ENCODE results near the gene BTG4. TPM values are rescaled to one million over a fixed set of nuclear protein-coding genes. Genes with fewer than 3 reads are reported as not detected.

The BTG4 gene
- total RNA-seq, 1 experiment from 2014 or later = not detected

DNA sequence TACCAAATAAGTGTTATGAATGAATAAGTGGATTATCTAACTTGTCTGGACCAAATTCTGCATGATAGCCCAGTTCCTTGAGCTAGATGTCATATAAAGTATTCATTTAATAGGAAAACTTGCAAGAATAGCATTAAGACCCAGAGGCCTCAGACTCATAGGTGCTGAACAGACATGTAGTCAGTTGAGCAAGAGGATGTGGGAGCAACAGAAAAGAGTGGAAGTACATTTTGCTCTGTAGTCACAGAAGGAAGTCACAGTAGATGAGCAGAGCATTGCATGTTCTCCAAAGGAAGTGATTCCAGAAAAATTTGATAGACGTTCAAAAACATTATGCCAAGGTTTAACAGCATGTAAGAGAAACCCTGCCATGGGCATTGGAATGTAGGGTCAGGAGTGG, 11.9 kb upstream of the BTG4 start:
- H3K9me3 Mint-ChIP-seq = no peaks in the 10 kb centered on the region
- DNase-seq (ENCODE audit: low spot score) = no peak
- H3K4me3 Mint-ChIP-seq = no peak overlapping the region
- H3K27me3 Mint-ChIP-seq (ENCODE audit: low read depth) = no peaks in the 10 kb centered on the region
- H3K27ac Mint-ChIP-seq = no peak overlapping the region
- CTCF ChIA-PET = interaction anchor here (0.5 to 0.7 kb wide), 2 partner anchors 16 to 756 kb away, joined by 3 read pairs; partner anchors contain the start of gene LAYN
- no peak for TF ChIP-seq MYBL2 (CRISPR knock-in tag; IDR thresholded peaks at IDR 0.05)
- TF ChIP-seq, protein P1, sequence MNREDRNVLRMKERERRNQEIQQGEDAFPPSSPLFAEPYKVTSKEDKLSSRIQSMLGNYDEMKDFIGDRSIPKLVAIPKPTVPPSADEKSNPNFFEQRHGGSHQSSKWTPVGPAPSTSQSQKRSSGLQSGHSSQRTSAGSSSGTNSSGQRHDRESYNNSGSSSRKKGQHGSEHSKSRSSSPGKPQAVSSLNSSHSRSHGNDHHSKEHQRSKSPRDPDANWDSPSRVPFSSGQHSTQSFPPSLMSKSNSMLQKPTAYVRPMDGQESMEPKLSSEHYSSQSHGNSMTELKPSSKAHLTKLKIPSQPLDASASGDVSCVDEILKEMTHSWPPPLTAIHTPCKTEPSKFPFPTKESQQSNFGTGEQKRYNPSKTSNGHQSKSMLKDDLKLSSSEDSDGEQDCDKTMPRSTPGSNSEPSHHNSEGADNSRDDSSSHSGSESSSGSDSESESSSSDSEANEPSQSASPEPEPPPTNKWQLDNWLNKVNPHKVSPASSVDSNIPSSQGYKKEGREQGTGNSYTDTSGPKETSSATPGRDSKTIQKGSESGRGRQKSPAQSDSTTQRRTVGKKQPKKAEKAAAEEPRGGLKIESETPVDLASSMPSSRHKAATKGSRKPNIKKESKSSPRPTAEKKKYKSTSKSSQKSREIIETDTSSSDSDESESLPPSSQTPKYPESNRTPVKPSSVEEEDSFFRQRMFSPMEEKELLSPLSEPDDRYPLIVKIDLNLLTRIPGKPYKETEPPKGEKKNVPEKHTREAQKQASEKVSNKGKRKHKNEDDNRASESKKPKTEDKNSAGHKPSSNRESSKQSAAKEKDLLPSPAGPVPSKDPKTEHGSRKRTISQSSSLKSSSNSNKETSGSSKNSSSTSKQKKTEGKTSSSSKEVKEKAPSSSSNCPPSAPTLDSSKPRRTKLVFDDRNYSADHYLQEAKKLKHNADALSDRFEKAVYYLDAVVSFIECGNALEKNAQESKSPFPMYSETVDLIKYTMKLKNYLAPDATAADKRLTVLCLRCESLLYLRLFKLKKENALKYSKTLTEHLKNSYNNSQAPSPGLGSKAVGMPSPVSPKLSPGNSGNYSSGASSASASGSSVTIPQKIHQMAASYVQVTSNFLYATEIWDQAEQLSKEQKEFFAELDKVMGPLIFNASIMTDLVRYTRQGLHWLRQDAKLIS (CRISPR knock-in tag; IDR thresholded peaks at IDR 0.05; ENCODE audit: borderline replicate concordance) = no peak
- no peak for TF ChIP-seq CREM (CRISPR knock-in tag; IDR thresholded peaks at IDR 0.05)
- H3K4me1 Mint-ChIP-seq = peaks cover 5% of the 10 kb centered on the region
- POLR2A ChIA-PET = no interaction called here
- ATAC-seq = no peak
- no peaks in the 10 kb centered on the region for H3K36me3 Mint-ChIP-seq

DNA sequence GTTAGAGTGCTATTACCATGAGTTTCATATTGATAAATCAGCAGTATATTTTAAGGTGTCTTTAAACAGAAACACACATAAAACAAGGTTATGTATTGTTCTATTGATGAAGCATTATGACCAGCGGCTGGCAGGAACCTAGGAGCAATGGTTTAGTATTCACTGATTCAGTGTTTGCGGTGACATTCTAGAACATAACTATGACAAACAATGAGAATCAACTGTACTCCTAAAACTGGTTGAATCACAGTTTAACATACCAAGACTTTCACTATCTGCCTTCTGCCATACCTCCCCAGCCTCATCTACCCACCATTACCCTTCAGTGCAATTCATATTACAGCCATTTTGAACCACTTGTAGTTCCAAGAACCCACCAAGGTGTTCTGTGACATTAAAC, 11.2 kb upstream of the BTG4 start:
- no peak overlapping the region for H3K27ac Mint-ChIP-seq
- TF ChIP-seq TCF7 (CRISPR knock-in tag; IDR thresholded peaks at IDR 0.05; ENCODE audit: low read depth) = no peak
- no peak for TF ChIP-seq USF1 (CRISPR knock-in tag; IDR thresholded peaks at IDR 0.05)
- TF ChIP-seq JUN (CRISPR knock-in tag; IDR thresholded peaks at IDR 0.05) = no peak
- TF ChIP-seq ATF3 (CRISPR knock-in tag; conservative IDR thresholded peaks at IDR 0.05) = no peak
- ChIA-PET POLR2A (interaction anchor here (0.7 kb wide), 1 partner anchor 185 kb away, joined by 8 read pairs; no protein-coding TSS in a partner anchor), CTCF (no interaction called here)
- no peaks in the 10 kb centered on the region for H3K27me3 Mint-ChIP-seq (ENCODE audit: low read depth)
- no peaks in the 10 kb centered on the region for H3K9me3 Mint-ChIP-seq
- H3K4me3 Mint-ChIP-seq = no peak overlapping the region
- ATAC-seq (no peak), DNase-seq (ENCODE audit: low spot score) (no peak)
- no peaks in the 10 kb centered on the region for H3K36me3 Mint-ChIP-seq
- peaks cover 5% of the 10 kb centered on the region for H3K4me1 Mint-ChIP-seq

DNA sequence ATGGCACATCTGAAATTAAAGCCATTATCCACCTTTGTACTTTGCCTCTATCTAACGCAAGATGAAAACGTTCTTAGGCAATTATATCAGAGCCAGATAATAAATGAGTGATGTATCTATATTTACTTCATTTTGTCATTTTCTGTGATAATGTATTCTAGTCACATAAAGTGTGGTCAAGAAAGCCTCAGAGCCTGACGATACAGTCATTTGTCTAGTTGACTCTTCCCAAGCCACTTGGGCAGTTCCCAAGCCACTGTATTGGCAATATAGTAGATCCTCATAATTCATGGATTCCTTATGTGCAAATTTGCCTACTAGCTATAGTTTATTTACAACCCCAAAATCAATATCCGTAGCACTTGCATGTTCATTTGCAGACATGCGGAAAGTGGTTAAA, 10.2 kb upstream of the BTG4 start:
- Mint-ChIP-seq H3K27me3 (ENCODE audit: low read depth) (no peaks in the 10 kb centered on the region), H3K36me3 (no peaks in the 10 kb centered on the region), H3K4me1 (peaks cover 5% of the 10 kb centered on the region), H3K9me3 (no peaks in the 10 kb centered on the region), H3K4me3 (no peak overlapping the region), H3K27ac (no peak overlapping the region)
- DNase-seq (ENCODE audit: low spot score) = no peak
- ATAC-seq = no peak
- CTCF ChIA-PET = no interaction called here
- POLR2A ChIA-PET = no interaction called here
- TF ChIP-seq GRHL2 (CRISPR knock-in tag; IDR thresholded peaks at IDR 0.05; ENCODE audit: insufficient replicate concordance, severe bottlenecking) (no peak), OVOL2 (CRISPR knock-in tag; IDR thresholded peaks at IDR 0.05; ENCODE audit: borderline replicate concordance) (no peak), FOXK1 (CRISPR knock-in tag; IDR thresholded peaks at IDR 0.05) (no peak), MLX (CRISPR knock-in tag; IDR thresholded peaks at IDR 0.05) (no peak), HMGA2 (CRISPR knock-in tag; IDR thresholded peaks at IDR 0.05) (no peak), FOXP1 (CRISPR knock-in tag; IDR thresholded peaks at IDR 0.05; ENCODE audit: borderline replicate concordance) (no peak)
- TF ChIP-seq, protein P2, sequence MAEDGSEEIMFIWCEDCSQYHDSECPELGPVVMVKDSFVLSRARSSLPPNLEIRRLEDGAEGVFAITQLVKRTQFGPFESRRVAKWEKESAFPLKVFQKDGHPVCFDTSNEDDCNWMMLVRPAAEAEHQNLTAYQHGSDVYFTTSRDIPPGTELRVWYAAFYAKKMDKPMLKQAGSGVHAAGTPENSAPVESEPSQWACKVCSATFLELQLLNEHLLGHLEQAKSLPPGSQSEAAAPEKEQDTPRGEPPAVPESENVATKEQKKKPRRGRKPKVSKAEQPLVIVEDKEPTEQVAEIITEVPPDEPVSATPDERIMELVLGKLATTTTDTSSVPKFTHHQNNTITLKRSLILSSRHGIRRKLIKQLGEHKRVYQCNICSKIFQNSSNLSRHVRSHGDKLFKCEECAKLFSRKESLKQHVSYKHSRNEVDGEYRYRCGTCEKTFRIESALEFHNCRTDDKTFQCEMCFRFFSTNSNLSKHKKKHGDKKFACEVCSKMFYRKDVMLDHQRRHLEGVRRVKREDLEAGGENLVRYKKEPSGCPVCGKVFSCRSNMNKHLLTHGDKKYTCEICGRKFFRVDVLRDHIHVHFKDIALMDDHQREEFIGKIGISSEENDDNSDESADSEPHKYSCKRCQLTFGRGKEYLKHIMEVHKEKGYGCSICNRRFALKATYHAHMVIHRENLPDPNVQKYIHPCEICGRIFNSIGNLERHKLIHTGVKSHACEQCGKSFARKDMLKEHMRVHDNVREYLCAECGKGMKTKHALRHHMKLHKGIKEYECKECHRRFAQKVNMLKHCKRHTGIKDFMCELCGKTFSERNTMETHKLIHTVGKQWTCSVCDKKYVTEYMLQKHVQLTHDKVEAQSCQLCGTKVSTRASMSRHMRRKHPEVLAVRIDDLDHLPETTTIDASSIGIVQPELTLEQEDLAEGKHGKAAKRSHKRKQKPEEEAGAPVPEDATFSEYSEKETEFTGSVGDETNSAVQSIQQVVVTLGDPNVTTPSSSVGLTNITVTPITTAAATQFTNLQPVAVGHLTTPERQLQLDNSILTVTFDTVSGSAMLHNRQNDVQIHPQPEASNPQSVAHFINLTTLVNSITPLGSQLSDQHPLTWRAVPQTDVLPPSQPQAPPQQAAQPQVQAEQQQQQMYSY (CRISPR knock-in tag; IDR thresholded peaks at IDR 0.05) = no peak
- TF ChIP-seq, protein P3, sequence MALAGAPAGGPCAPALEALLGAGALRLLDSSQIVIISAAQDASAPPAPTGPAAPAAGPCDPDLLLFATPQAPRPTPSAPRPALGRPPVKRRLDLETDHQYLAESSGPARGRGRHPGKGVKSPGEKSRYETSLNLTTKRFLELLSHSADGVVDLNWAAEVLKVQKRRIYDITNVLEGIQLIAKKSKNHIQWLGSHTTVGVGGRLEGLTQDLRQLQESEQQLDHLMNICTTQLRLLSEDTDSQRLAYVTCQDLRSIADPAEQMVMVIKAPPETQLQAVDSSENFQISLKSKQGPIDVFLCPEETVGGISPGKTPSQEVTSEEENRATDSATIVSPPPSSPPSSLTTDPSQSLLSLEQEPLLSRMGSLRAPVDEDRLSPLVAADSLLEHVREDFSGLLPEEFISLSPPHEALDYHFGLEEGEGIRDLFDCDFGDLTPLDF (CRISPR knock-in tag; IDR thresholded peaks at IDR 0.05) = no peak
- TF ChIP-seq, protein P4, sequence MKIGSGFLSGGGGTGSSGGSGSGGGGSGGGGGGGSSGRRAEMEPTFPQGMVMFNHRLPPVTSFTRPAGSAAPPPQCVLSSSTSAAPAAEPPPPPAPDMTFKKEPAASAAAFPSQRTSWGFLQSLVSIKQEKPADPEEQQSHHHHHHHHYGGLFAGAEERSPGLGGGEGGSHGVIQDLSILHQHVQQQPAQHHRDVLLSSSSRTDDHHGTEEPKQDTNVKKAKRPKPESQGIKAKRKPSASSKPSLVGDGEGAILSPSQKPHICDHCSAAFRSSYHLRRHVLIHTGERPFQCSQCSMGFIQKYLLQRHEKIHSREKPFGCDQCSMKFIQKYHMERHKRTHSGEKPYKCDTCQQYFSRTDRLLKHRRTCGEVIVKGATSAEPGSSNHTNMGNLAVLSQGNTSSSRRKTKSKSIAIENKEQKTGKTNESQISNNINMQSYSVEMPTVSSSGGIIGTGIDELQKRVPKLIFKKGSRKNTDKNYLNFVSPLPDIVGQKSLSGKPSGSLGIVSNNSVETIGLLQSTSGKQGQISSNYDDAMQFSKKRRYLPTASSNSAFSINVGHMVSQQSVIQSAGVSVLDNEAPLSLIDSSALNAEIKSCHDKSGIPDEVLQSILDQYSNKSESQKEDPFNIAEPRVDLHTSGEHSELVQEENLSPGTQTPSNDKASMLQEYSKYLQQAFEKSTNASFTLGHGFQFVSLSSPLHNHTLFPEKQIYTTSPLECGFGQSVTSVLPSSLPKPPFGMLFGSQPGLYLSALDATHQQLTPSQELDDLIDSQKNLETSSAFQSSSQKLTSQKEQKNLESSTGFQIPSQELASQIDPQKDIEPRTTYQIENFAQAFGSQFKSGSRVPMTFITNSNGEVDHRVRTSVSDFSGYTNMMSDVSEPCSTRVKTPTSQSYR (CRISPR knock-in tag; IDR thresholded peaks at IDR 0.05) = no peak
